GM12878 (cell line): ENCODE data around the gene DKC1. TPM values are rescaled to one million over a fixed set of nuclear protein-coding genes. Genes with fewer than 3 reads are reported as not detected.

ENCODE experiments used
- ATAC-seq: fragments of 200-7000 bp; cut with Tn5 transposase; 3 replicates; pipeline ENCODE4 v1.9.1; 2020; ENCODE audit warnings: mild to moderate bottlenecking, moderate library complexity
- BruUV-seq: library from RNA; stranded (reverse); fragments of 400-500 nt; replicated peaks from 2 replicates; lab custom pipeline; 2021; lab: Mats Ljungman, UMichigan
- CTCF ChIA-PET: fragments of 300-600 bp; sonication (Branson Sonifier 250); formaldehyde crosslinking; extraction: SDS; loops from one replicate; lab custom pipeline; 2021; ENCODE audit warnings: inconsistent platforms; lab: Yijun Ruan, JAX
- POLR2A ChIA-PET: fragments of 350-600 bp; formaldehyde crosslinking; extraction: SDS; loops from one replicate; lab custom pipeline; 2021; ENCODE audit warnings: inconsistent platforms; lab: Charles Lee
- RAD21 ChIA-PET: fragments of 300-600 bp; sonication (Branson Sonifier 250); formaldehyde crosslinking; loops from one replicate; lab custom pipeline; 2023; ENCODE audit warnings: antibody characterized with exemption; ENCODE audit not compliant: unreplicated experiment; lab: Charles Lee
- SMC1A ChIA-PET: fragments of 300-600 bp; sonication (Branson Sonifier 250); formaldehyde crosslinking; loops from one replicate; lab custom pipeline; 2023; ENCODE audit not compliant: unreplicated experiment, uncharacterized antibody; lab: Charles Lee
- DNase-seq: peaks from one replicate; pipeline ENCODE4 v3.0.0-alpha.2; 2011; ENCODE audit warnings: low read depth, low spot score
- FAIRE-seq: peaks from 3 replicates; lab custom pipeline; 2011; peaks lifted over from hg19 to GRCh38; lab: Jason Lieb, UNC
- H2AFZ ChIP-seq: 2 replicates; pipeline ENCODE4 v1.6.0; 2011; ENCODE audit warnings: low read depth, low read length, control low read depth; ENCODE audit not compliant: control insufficient read depth
- H3K27ac ChIP-seq: 2 replicates; pipeline ENCODE4 v1.5.1; 2011; ENCODE audit warnings: control low read depth; ENCODE audit not compliant: control insufficient read depth, insufficient read depth
- H3K27me3 ChIP-seq, 2 experiments: replicated peaks in 1 of 2; 2 replicates each; pipeline versions ENCODE4 v1.6.0 to v1.6.1; 2011; ENCODE audit warnings: low read length in 1 of 2; ENCODE audit not compliant: control insufficient read depth in 2 of 2, insufficient read depth in 2 of 2
- H3K36me3 ChIP-seq, 2 experiments: 2 replicates each; pipeline ENCODE4 v1.5.1; 2011; ENCODE audit warnings: low read length in 1 of 2; ENCODE audit not compliant: control insufficient read depth in 2 of 2, insufficient read depth in 2 of 2
- H3K4me1 ChIP-seq: 2 replicates; pipeline ENCODE4 v1.6.1; 2011; ENCODE audit warnings: mild to moderate bottlenecking, low read length, moderate library complexity, mixed read lengths; ENCODE audit not compliant: control insufficient read depth, insufficient read depth
- H3K4me2 ChIP-seq: 2 replicates; pipeline ENCODE4 v1.6.0; 2011; ENCODE audit warnings: control low read depth; ENCODE audit not compliant: control insufficient read depth, insufficient read depth
- H3K4me3 ChIP-seq: fragments of 200-600 bp; sonication (generic); 2 replicates; pipeline ENCODE4 v1.5.1; 2016
- H3K79me2 ChIP-seq: 2 replicates; pipeline ENCODE4 v1.6.0; 2011; ENCODE audit warnings: low read length; ENCODE audit not compliant: control insufficient read depth, insufficient read depth
- H3K9ac ChIP-seq: 2 replicates; pipeline ENCODE4 v1.8.0; 2011; ENCODE audit warnings: low read length, control low read depth, mixed read lengths; ENCODE audit not compliant: control insufficient read depth, insufficient read depth
- H3K9me3 ChIP-seq: replicated peaks from 3 replicates; pipeline ENCODE4 v1.5.1; 2011; ENCODE audit warnings: mild to moderate bottlenecking, low read length; ENCODE audit not compliant: control insufficient read depth, insufficient read depth
- H4K20me1 ChIP-seq: 2 replicates; pipeline ENCODE4 v1.6.0; 2011; ENCODE audit not compliant: control insufficient read depth, insufficient read depth
- CTCF ChIP-seq, 3 experiments: IDR thresholded peaks in 2 of 3; conservative IDR thresholded peaks in 1 of 3; 2 replicates each; pipeline ENCODE4 v1.5.1; 2011; ENCODE audit warnings: low read depth in 3 of 3, low read length in 3 of 3, mild to moderate bottlenecking in 3 of 3, control low read depth in 2 of 3, moderate library complexity in 2 of 3, inconsistent platforms in 1 of 3, mixed read lengths in 1 of 3; ENCODE audit not compliant: control insufficient read depth in 2 of 3, insufficient read depth in 1 of 3; ENCODE audit errors: extremely low read depth in 1 of 3
- EP300 ChIP-seq, 2 experiments: fragments of 150-350 bp in 1 of 2; IDR thresholded peaks; 2 replicates each; pipeline ENCODE4 v1.6.1; 2011 to 2012; ENCODE audit warnings: low read depth in 2 of 2, low read length in 2 of 2, borderline replicate concordance in 1 of 2, improper control_type of control experiment in 1 of 2, inconsistent platforms in 1 of 2; ENCODE audit not compliant: control insufficient read depth in 1 of 2
- NKRF ChIP-seq: fragments of 450-650 bp; conservative IDR thresholded peaks from 2 replicates; pipeline ENCODE4 v1.6.1; 2017; ENCODE audit warnings: mild to moderate bottlenecking, moderate library complexity
- PML ChIP-seq: IDR thresholded peaks from 2 replicates; pipeline ENCODE4 v1.6.1; 2012; ENCODE audit warnings: low read length, inconsistent platforms
- POLR2AphosphoS5 ChIP-seq: IDR thresholded peaks from 2 replicates; pipeline ENCODE4 v1.6.1; 2011; ENCODE audit warnings: mild to moderate bottlenecking, low read length, inconsistent platforms
- RELB ChIP-seq: fragments of 450-650 bp; IDR thresholded peaks from 2 replicates; pipeline ENCODE4 v1.6.1; 2017; ENCODE audit warnings: low read depth, mild to moderate bottlenecking, moderate library complexity
- RUNX3 ChIP-seq: IDR thresholded peaks from 2 replicates; pipeline ENCODE4 v1.6.1; 2012; ENCODE audit warnings: low read length, inconsistent platforms
- SMC3 ChIP-seq: IDR thresholded peaks from 2 replicates; pipeline ENCODE4 v1.6.1; 2011; ENCODE audit warnings: low read length, improper control_type of control experiment, borderline replicate concordance
- SP1 ChIP-seq: IDR thresholded peaks from one replicate; pipeline ENCODE4 v1.6.1; 2011; ENCODE audit warnings: low read depth, low read length
- USF1 ChIP-seq: IDR thresholded peaks from 2 replicates; pipeline ENCODE4 v1.6.1; 2011; ENCODE audit warnings: borderline replicate concordance, low read depth, mild to moderate bottlenecking, moderate library complexity, mixed read lengths, low read length; ENCODE audit not compliant: insufficient read depth; ENCODE audit errors: extremely low read length
- WGBS: methylation state at CpG from one replicate; pipeline ENCODE4 v1.1.6; 2016; ENCODE audit warnings: low lambda C conversion rate; ENCODE audit not compliant: insufficient replicate concordance, insufficient coverage; ENCODE audit errors: missing lambda C conversion rate; 5-methylcytosine and 5-hydroxymethylcytosine counted together
- in situ Hi-C: fragments of 300-500 bp; cut with MboI; formaldehyde crosslinking; loops from 9 replicates; pipeline ENCODE4 v1.14.3; 2018; ENCODE audit warnings: mixed read lengths
- intact Hi-C: fragments of 100-400 bp; cut with micrococcal nuclease; formaldehyde crosslinking; loops from one replicate; pipeline ENCODE4 v1.14.2; 2022; ENCODE audit not compliant: unreplicated experiment
- polyA plus RNA-seq, 11 experiments: library from polyadenylated mRNA; depleted of rRNA in 4 of 11; unstranded in 6 of 11; stranded (reverse) in 5 of 11; fragments of >200 nt; fragmentation: Nextera tagmentation in 4 of 11; fragmentation: Illumina TruSeq in 1 of 11; extraction: Ambion mirVana in 4 of 11; extraction: Trizol in 1 of 11; gene quantifications; 1 replicate in 1 of 11; 2 replicates in 10 of 11; pipeline versions ENCODE4 v1.2.1 to v1.2.3, GENCODE V29; 2011 to 2016; ENCODE audit warnings: inconsistent platforms in 2 of 11, missing spikeins in 2 of 11, low read depth in 1 of 11
- total RNA-seq, 4 experiments: library from RNA; depleted of rRNA in 3 of 4; stranded (reverse); fragments of >200 nt in 3 of 4; fragmentation: Illumina TruSeq in 1 of 4; extraction: Trizol in 1 of 4; gene quantifications; 2 replicates each; pipeline versions ENCODE4 v1.2.1 to v1.2.3, GENCODE V29; 2013 to 2021
- TF ChIP-seq, protein P1 (sequence below): fragments of 450-650 bp; IDR thresholded peaks from 2 replicates; pipeline ENCODE4 v1.6.1; 2017; ENCODE audit warnings: mild to moderate bottlenecking, moderate library complexity

Gene DKC1
- total and polyA plus RNA-seq, 10 of the 15 experiments (the other 5 are each of a cell fraction or from before 2014, with no cell fraction given): 70.1 to 159 (median 116) TPM

GRCh38 chrX:154728431-154729190 lies 34.1 kb upstream of the DKC1 start:
- CTCF ChIA-PET: interaction anchor here (1.4 kb wide), 1 partner anchor 20 kb away, joined by 4 read pairs; no protein-coding TSS in a partner anchor
- 43% methylated on average over 7 of the region's 7 CpGs for WGBS
- H4K20me1 ChIP-seq: no peaks in the 10 kb centered on the region
- peaks cover 8% of the 10 kb centered on the region for H3K4me1 ChIP-seq
- no peak overlapping the region for H3K4me3 ChIP-seq
- H3K27me3 ChIP-seq: no peaks in the 10 kb centered on the region
- no peak overlapping the region for H3K27ac ChIP-seq
- DNase-seq (no peak), FAIRE-seq (no peak), ATAC-seq (no peak)
- POLR2A ChIA-PET: no interaction called here
- no TSS peak for BruUV-seq
- H2AFZ ChIP-seq: no peak overlapping the region
- in situ Hi-C loops: loop anchor here (25.0 kb wide), 1 partner anchor 141 kb away; the partner anchor contains the start of gene CTAG1A
- no peaks in the 10 kb centered on the region for H3K36me3 ChIP-seq
- no peak overlapping the region for H3K4me2 ChIP-seq
- RAD21 ChIA-PET: no interaction called here
- no peaks in the 10 kb centered on the region for H3K79me2 ChIP-seq
- intact Hi-C loops: no loop called here
- SMC1A ChIA-PET: interaction anchor here (1.1 kb wide), 1 partner anchor 9 kb away, joined by 3 read pairs; no protein-coding TSS in a partner anchor
- H3K9me3 ChIP-seq: no peaks in the 10 kb centered on the region
- no peak overlapping the region for H3K9ac ChIP-seq
- TF ChIP-seq PML (no peak), POLR2AphosphoS5 (no peak), NKRF (no peak), RELB (no peak), SMC3 (no peak), RUNX3 (no peak), SP1 (no peak), CTCF (IDR thresholded peaks at IDR 0.05 in 2 of 3, conservative IDR thresholded peaks at IDR 0.05 in 1 of 3; ENCODE audit: control insufficient read depth in 2 of 3, extremely low read depth in 1 of 3, insufficient read depth in 1 of 3, low read depth in 3 of 3, low read length in 3 of 3) (no peak), EP300 (IDR thresholded peaks at IDR 0.05; ENCODE audit: borderline replicate concordance in 1 of 2, control insufficient read depth in 1 of 2, low read depth in 2 of 2, low read length in 2 of 2) (no peak), USF1 (no peak)
- TF ChIP-seq, protein P1, sequence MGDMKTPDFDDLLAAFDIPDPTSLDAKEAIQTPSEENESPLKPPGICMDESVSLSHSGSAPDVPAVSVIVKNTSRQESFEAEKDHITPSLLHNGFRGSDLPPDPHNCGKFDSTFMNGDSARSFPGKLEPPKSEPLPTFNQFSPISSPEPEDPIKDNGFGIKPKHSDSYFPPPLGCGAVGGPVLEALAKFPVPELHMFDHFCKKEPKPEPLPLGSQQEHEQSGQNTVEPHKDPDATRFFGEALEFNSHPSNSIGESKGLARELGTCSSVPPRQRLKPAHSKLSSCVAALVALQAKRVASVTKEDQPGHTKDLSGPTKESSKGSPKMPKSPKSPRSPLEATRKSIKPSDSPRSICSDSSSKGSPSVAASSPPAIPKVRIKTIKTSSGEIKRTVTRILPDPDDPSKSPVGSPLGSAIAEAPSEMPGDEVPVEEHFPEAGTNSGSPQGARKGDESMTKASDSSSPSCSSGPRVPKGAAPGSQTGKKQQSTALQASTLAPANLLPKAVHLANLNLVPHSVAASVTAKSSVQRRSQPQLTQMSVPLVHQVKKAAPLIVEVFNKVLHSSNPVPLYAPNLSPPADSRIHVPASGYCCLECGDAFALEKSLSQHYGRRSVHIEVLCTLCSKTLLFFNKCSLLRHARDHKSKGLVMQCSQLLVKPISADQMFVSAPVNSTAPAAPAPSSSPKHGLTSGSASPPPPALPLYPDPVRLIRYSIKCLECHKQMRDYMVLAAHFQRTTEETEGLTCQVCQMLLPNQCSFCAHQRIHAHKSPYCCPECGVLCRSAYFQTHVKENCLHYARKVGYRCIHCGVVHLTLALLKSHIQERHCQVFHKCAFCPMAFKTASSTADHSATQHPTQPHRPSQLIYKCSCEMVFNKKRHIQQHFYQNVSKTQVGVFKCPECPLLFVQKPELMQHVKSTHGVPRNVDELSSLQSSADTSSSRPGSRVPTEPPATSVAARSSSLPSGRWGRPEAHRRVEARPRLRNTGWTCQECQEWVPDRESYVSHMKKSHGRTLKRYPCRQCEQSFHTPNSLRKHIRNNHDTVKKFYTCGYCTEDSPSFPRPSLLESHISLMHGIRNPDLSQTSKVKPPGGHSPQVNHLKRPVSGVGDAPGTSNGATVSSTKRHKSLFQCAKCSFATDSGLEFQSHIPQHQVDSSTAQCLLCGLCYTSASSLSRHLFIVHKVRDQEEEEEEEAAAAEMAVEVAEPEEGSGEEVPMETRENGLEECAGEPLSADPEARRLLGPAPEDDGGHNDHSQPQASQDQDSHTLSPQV: no peak
